H1 (cell line): Measurements from ENCODE around the gene POU6F2. TPM values are rescaled to one million over a fixed set of nuclear protein-coding genes. Genes with fewer than 3 reads are reported as not detected.

Experiments
- CTCF ChIA-PET: fragments of 300-600 bp; sonication (Branson Sonifier 250); formaldehyde crosslinking; loops from one replicate; lab custom pipeline; 2021; ENCODE audit not compliant: partially characterized antibody; lab: Charles Lee
- POLR2A ChIA-PET: fragments of 300-600 bp; sonication (Branson Sonifier 250); formaldehyde crosslinking; loops from one replicate; lab custom pipeline; 2021; ENCODE audit warnings: inconsistent platforms; ENCODE audit not compliant: partially characterized antibody; lab: Charles Lee
- DNase-seq, 2 experiments: peaks; one replicate each; pipeline versions ENCODE4 v3.0.0 to v3.0.0-alpha.2; 2010 to 2022; ENCODE audit warnings: low spot score in 2 of 2, low read depth in 1 of 2, mixed read lengths in 1 of 2
- FAIRE-seq: peaks from 2 replicates; lab custom pipeline; 2011; peaks lifted over from hg19 to GRCh38; lab: Jason Lieb, UNC
- H2AFZ ChIP-seq: 2 replicates; pipeline ENCODE4 v1.8.1; 2012; ENCODE audit warnings: low read length, inconsistent platforms
- H2AK5ac ChIP-seq: 2 replicates; pipeline ENCODE4 v1.6.1; 2013; ENCODE audit warnings: low read depth, low read length
- H2BK120ac ChIP-seq: replicated peaks from 2 replicates; pipeline ENCODE3; 2013; ENCODE audit warnings: low read depth, low read length, inconsistent platforms
- H2BK12ac ChIP-seq: 2 replicates; pipeline ENCODE4 v1.6.1; 2013; ENCODE audit warnings: low read depth, low read length
- H2BK15ac ChIP-seq: 2 replicates; pipeline ENCODE4 v1.6.1; 2013; ENCODE audit warnings: low read length
- H2BK20ac ChIP-seq: 2 replicates; pipeline ENCODE4 v1.6.1; 2013; ENCODE audit warnings: low read length
- H2BK5ac ChIP-seq: 2 replicates; pipeline ENCODE4 v1.6.1; 2013; ENCODE audit warnings: low read depth, low read length
- H3K14ac ChIP-seq: 2 replicates; pipeline ENCODE4 v1.6.1; 2013; ENCODE audit warnings: inconsistent platforms; ENCODE audit not compliant: insufficient read length
- H3K18ac ChIP-seq: 2 replicates; pipeline ENCODE4 v1.6.1; 2013; ENCODE audit warnings: low read length; ENCODE audit errors: extremely low read depth
- H3K23ac ChIP-seq: 2 replicates; pipeline ENCODE4 v1.6.1; 2013; ENCODE audit warnings: inconsistent platforms; ENCODE audit not compliant: insufficient read length
- H3K23me2 ChIP-seq: 2 replicates; pipeline ENCODE4 v1.6.1; 2013; ENCODE audit warnings: low read depth, low read length
- H3K27ac ChIP-seq: 2 replicates; pipeline ENCODE4 v1.6.1; 2011; ENCODE audit warnings: low read depth, low read length, inconsistent platforms
- H3K27me3 ChIP-seq, 4 experiments: replicated peaks in 1 of 4; 1 replicate in 1 of 4; 2 replicates in 3 of 4; pipeline versions ENCODE4 v1.6.1 to v1.8.1; 2011 to 2013; ENCODE audit warnings: low read length in 3 of 4, mild to moderate bottlenecking in 3 of 4, inconsistent platforms in 2 of 4, mixed read lengths in 2 of 4, moderate library complexity in 1 of 4; ENCODE audit not compliant: control insufficient read depth in 3 of 4, insufficient read depth in 3 of 4; ENCODE audit errors: extremely low read depth in 1 of 4
- H3K36me3 ChIP-seq, 4 experiments: 2 replicates each; pipeline versions ENCODE4 v1.6.1 to v1.8.1; 2011 to 2013; ENCODE audit warnings: mild to moderate bottlenecking in 4 of 4, low read length in 3 of 4, moderate library complexity in 2 of 4, control low read depth in 1 of 4, inconsistent platforms in 1 of 4; ENCODE audit not compliant: insufficient read depth in 4 of 4, control insufficient read depth in 2 of 4
- H3K4ac ChIP-seq: replicated peaks from 2 replicates; pipeline ENCODE3; 2013; ENCODE audit warnings: low read length, low read depth, mixed read lengths, inconsistent platforms; ENCODE audit not compliant: insufficient read length
- H3K4me1 ChIP-seq, 4 experiments: replicated peaks in 1 of 4; 1 replicate in 1 of 4; 2 replicates in 3 of 4; pipeline versions ENCODE4 v1.6.1 to v1.8.1; 2011 to 2013; ENCODE audit warnings: low read length in 3 of 4, inconsistent platforms in 2 of 4, mixed read lengths in 1 of 4; ENCODE audit not compliant: insufficient read depth in 4 of 4, control insufficient read depth in 3 of 4
- H3K4me2 ChIP-seq, 2 experiments: 2 replicates each; pipeline versions ENCODE4 v1.6.1 to v1.8.1; 2011 to 2013; ENCODE audit warnings: low read depth in 2 of 2, low read length in 2 of 2, control low read depth in 1 of 2, inconsistent platforms in 1 of 2, mild to moderate bottlenecking in 1 of 2; ENCODE audit not compliant: insufficient read depth in 1 of 2
- H3K4me3 ChIP-seq, 4 experiments: fragments of 200-600, 300-600 bp in 1 of 4; sonication (generic), shearing (Covaris generic), sonication (Bioruptor Twin) in 1 of 4; 2 replicates each; pipeline versions ENCODE4 v1.5.1 to v1.8.1; 2011 to 2016; ENCODE audit warnings: low read length in 4 of 4, low read depth in 3 of 4, control low read depth in 2 of 4, inconsistent platforms in 2 of 4, mild to moderate bottlenecking in 2 of 4, mixed read lengths in 1 of 4, moderate library complexity in 1 of 4; ENCODE audit not compliant: insufficient read depth in 2 of 4; ENCODE audit errors: extremely low read depth in 1 of 4
- H3K56ac ChIP-seq: replicated peaks from 2 replicates; pipeline ENCODE3; 2013; ENCODE audit warnings: low read depth, mild to moderate bottlenecking, mixed read lengths, low read length, inconsistent platforms; ENCODE audit not compliant: insufficient read length
- H3K79me1 ChIP-seq: 2 replicates; pipeline ENCODE4 v1.6.1; 2013; ENCODE audit warnings: low read depth, low read length, control low read depth
- H3K79me2 ChIP-seq, 2 experiments: 2 replicates each; pipeline versions ENCODE4 v1.6.1 to v1.8.1; 2012 to 2013; ENCODE audit warnings: low read length in 2 of 2, mild to moderate bottlenecking in 2 of 2, inconsistent platforms in 1 of 2; ENCODE audit not compliant: insufficient read depth in 2 of 2, control insufficient read depth in 1 of 2
- H3K9ac ChIP-seq, 4 experiments: replicated peaks in 1 of 4; 1 replicate in 1 of 4; 2 replicates in 3 of 4; pipeline versions ENCODE4 v1.6.1 to v1.8.1; 2011 to 2013; ENCODE audit warnings: low read depth in 3 of 4, low read length in 3 of 4, control low read depth in 2 of 4, mild to moderate bottlenecking in 2 of 4, moderate library complexity in 2 of 4, inconsistent platforms in 1 of 4; ENCODE audit errors: extremely low read depth in 1 of 4
- H3K9me3 ChIP-seq, 2 experiments: 2 replicates each; pipeline versions ENCODE4 v1.6.1 to v1.8.1; 2012 to 2013; ENCODE audit warnings: mild to moderate bottlenecking in 2 of 2, moderate library complexity in 2 of 2, control low read depth in 1 of 2, inconsistent platforms in 1 of 2, low read depth in 1 of 2, low read length in 1 of 2, mixed read lengths in 1 of 2; ENCODE audit not compliant: insufficient read depth in 2 of 2
- H4K20me1 ChIP-seq, 2 experiments: replicated peaks in 1 of 2; 2 replicates each; pipeline versions ENCODE3 to v1.8.1; 2011 to 2013; ENCODE audit warnings: inconsistent platforms in 2 of 2, low read length in 2 of 2, mild to moderate bottlenecking in 1 of 2; ENCODE audit not compliant: insufficient read depth in 2 of 2, control insufficient read depth in 1 of 2
- H4K5ac ChIP-seq: 2 replicates; pipeline ENCODE4 v1.6.1; 2013; ENCODE audit warnings: low read length, low read depth, mixed read lengths, inconsistent platforms; ENCODE audit not compliant: insufficient read length
- H4K8ac ChIP-seq: 2 replicates; pipeline ENCODE4 v1.8.0; 2013; ENCODE audit warnings: mild to moderate bottlenecking, moderate library complexity, low read length, inconsistent platforms; ENCODE audit not compliant: insufficient read depth; ENCODE audit errors: extremely low read depth
- H4K91ac ChIP-seq: replicated peaks from 2 replicates; pipeline ENCODE3; 2013; ENCODE audit warnings: low read length, mixed read lengths, inconsistent platforms; ENCODE audit not compliant: insufficient read length
- ASH2L ChIP-seq: fragments of 200-600, 300-600 bp; sonication (generic); IDR thresholded peaks from one replicate; pipeline ENCODE4 v1.7.1; 2017; ENCODE audit warnings: low read length
- CEBPB ChIP-seq: IDR thresholded peaks from 2 replicates; pipeline ENCODE4 v1.6.1; 2012; ENCODE audit warnings: low read depth, low read length
- CTBP2 ChIP-seq: IDR thresholded peaks from 2 replicates; pipeline ENCODE4 v1.7.0; 2011; ENCODE audit warnings: borderline replicate concordance, mild to moderate bottlenecking, moderate library complexity, mixed read lengths, low read length; ENCODE audit not compliant: insufficient read depth, insufficient read length
- EGR1 ChIP-seq: IDR thresholded peaks from 2 replicates; pipeline ENCODE4 v1.6.1; 2011; ENCODE audit warnings: low read depth, low read length, borderline replicate concordance
- EZH2 ChIP-seq: fragments of 200-600 bp; sonication (generic); IDR thresholded peaks from 2 replicates; pipeline ENCODE4 v1.7.1; 2012; ENCODE audit warnings: low read depth, mild to moderate bottlenecking, moderate library complexity, low read length, inconsistent platforms; ENCODE audit not compliant: severe bottlenecking
- JUND ChIP-seq: IDR thresholded peaks from 2 replicates; pipeline ENCODE4 v1.6.1; 2011; ENCODE audit warnings: mild to moderate bottlenecking, improper control_type of control experiment, low read length
- POU5F1 ChIP-seq: IDR thresholded peaks from 2 replicates; pipeline ENCODE4 v1.6.1; 2011; ENCODE audit warnings: low read depth, mild to moderate bottlenecking, low read length, moderate library complexity
- RAD21 ChIP-seq, 2 experiments: IDR thresholded peaks in 1 of 2; conservative IDR thresholded peaks in 1 of 2; 2 replicates each; pipeline ENCODE4 v1.6.1; 2011; ENCODE audit warnings: low read depth in 2 of 2, low read length in 2 of 2, improper control_type of control experiment in 1 of 2, inconsistent platforms in 1 of 2, mild to moderate bottlenecking in 1 of 2, moderate library complexity in 1 of 2
- SP4 ChIP-seq: IDR thresholded peaks from 2 replicates; pipeline ENCODE4 v1.6.1; 2012; ENCODE audit warnings: low read length, inconsistent platforms
- TCF12 ChIP-seq: IDR thresholded peaks from 2 replicates; pipeline ENCODE4 v1.6.1; 2011; ENCODE audit warnings: low read depth, mild to moderate bottlenecking, low read length
- YY1 ChIP-seq: IDR thresholded peaks from 2 replicates; pipeline ENCODE4 v1.6.1; 2011; ENCODE audit warnings: low read depth, mild to moderate bottlenecking, low read length
- WGBS, 2 experiments: shearing (Covaris generic) in 1 of 2; methylation state at CpG; one replicate each; pipeline versions ENCODE4 v1.1.6 to v1.1.7; 2013 to 2015; ENCODE audit warnings: low lambda C conversion rate in 2 of 2, mixed read lengths in 2 of 2, inconsistent platforms in 1 of 2, low coverage in 1 of 2, missing lambda C conversion rate in 1 of 2; ENCODE audit not compliant: insufficient replicate concordance in 2 of 2, insufficient coverage in 1 of 2, insufficient read length in 1 of 2; ENCODE audit errors: extremely low coverage in 1 of 2, missing lambda C conversion rate in 1 of 2; 5-methylcytosine and 5-hydroxymethylcytosine counted together
- polyA plus RNA-seq, 7 experiments: library from polyadenylated mRNA; depleted of rRNA in 3 of 7; stranded (reverse) in 5 of 7; unstranded in 2 of 7; fragments of >200 nt in 5 of 7; fragments of 200-250 nt in 2 of 7; gene quantifications; 1 replicate in 5 of 7; 2 replicates in 1 of 7; 4 replicates in 1 of 7; pipeline versions ENCODE4 v1.2.1 to v1.2.3, GENCODE V29; 2011 to 2013; ENCODE audit warnings: missing spikeins in 2 of 7, mixed read lengths in 2 of 7
- total RNA-seq: library from RNA; stranded (reverse); fragmentation: NEBNext Ultra II Directional; extraction: Animal tissue kit (Norgen Biotek cat#: 25700); gene quantifications from 2 replicates; pipeline ENCODE4 v1.2.1, GENCODE V29; 2021
- TF ChIP-seq, protein P1 (sequence below): IDR thresholded peaks from 2 replicates; pipeline ENCODE4 v1.6.1; 2011; ENCODE audit warnings: low read length, improper control_type of control experiment
- TF ChIP-seq, protein P2 (sequence below): IDR thresholded peaks from 2 replicates; pipeline ENCODE4 v1.6.1; 2011; ENCODE audit warnings: low read depth, mild to moderate bottlenecking, low read length; ENCODE audit not compliant: insufficient read depth

Gene POU6F2
- total and polyA plus RNA-seq, 2 of the 8 experiments (the other 6 are each of a cell fraction or from before 2014, with no cell fraction given): 1.1 to 2.0 TPM

DNA sequence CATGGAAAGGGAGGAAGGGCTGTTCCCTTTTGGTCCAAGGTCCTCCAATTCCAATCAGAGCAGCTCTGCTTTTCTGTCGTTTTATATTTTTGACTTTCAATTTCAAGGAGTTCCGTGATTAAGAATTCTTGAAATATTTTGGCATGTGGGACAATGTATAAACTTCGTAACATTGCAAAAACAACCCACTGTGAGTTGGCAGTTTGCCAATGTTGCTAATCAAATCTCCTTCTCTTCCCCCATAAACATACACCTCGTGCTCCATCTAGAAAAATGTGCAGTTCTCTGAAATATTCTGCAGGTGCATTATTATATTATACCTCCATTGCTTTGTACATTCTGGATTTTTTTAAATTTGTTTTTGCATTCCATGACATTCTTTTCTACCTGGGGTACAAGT, 49.8 kb downstream of the POU6F2 start:
- Histone ChIP-seq H3K4me3 (no peak overlapping the region), H3K79me2 (no peaks in the 10 kb centered on the region), H3K14ac (no peak overlapping the region), H3K9ac (no peak overlapping the region), H3K9me3 (peaks cover 0 to 4% of the 10 kb centered on the region in 2 experiments; a peak in 1 of 4 replicates), H3K56ac (no peak overlapping the region), H4K8ac (no peak overlapping the region), H2BK120ac (no peak overlapping the region), H3K79me1 (no peaks in the 10 kb centered on the region; the same call in 1 of the 2 replicates), H3K36me3 (peaks cover 0 to 3% (median 0%) of the 10 kb centered on the region in 4 experiments; a peak in 1 of 8 replicates), H2AK5ac (no peak overlapping the region), H3K23me2 (no peaks in the 10 kb centered on the region), H2BK5ac (no peak overlapping the region), H3K18ac (no peak overlapping the region), H4K5ac (no peak overlapping the region), H3K27me3 (no peaks in the 10 kb centered on the region), H3K23ac (no peak overlapping the region), H3K4me2 (no peak overlapping the region), H3K27ac (no peak overlapping the region), H2BK20ac (no peak overlapping the region), H2BK12ac (no peak overlapping the region), H3K4me1 (no peaks in the 10 kb centered on the region), H2BK15ac (no peak overlapping the region), H4K20me1 (no peaks in the 10 kb centered on the region), H3K4ac (no peak overlapping the region), H4K91ac (no peak overlapping the region), H2AFZ (no peak overlapping the region)
- 85% methylated on average over 4 of the region's 4 CpGs; no CpG with 5 or more reads in 1 of the 2 experiments for WGBS, 2 experiments
- POLR2A ChIA-PET: no interaction called here
- CTCF ChIA-PET: no interaction called here
- no peak for FAIRE-seq
- DNase-seq: no peak
- TF ChIP-seq EGR1: no peak
- TF ChIP-seq SP4: no peak
- TF ChIP-seq, protein P1, sequence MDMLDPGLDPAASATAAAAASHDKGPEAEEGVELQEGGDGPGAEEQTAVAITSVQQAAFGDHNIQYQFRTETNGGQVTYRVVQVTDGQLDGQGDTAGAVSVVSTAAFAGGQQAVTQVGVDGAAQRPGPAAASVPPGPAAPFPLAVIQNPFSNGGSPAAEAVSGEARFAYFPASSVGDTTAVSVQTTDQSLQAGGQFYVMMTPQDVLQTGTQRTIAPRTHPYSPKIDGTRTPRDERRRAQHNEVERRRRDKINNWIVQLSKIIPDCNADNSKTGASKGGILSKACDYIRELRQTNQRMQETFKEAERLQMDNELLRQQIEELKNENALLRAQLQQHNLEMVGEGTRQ: no peak
- no peak for TF ChIP-seq EZH2
- TF ChIP-seq YY1: no peak
- no peak for TF ChIP-seq TCF12
- no peak for TF ChIP-seq ASH2L
- TF ChIP-seq CTBP2: no peak
- TF ChIP-seq RAD21 (IDR thresholded peaks at IDR 0.05 in 1 of 2, conservative IDR thresholded peaks at IDR 0.05 in 1 of 2; ENCODE audit: low read depth in 2 of 2, low read length in 2 of 2): no peak
- TF ChIP-seq POU5F1: no peak
- no peak for TF ChIP-seq JUND
- TF ChIP-seq CEBPB: no peak
- TF ChIP-seq, protein P2, sequence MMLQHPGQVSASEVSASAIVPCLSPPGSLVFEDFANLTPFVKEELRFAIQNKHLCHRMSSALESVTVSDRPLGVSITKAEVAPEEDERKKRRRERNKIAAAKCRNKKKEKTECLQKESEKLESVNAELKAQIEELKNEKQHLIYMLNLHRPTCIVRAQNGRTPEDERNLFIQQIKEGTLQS: no peak
